B cell (primary cell): Measurements from ENCODE around the gene ANKRD24. TPM values are rescaled to one million over a fixed set of nuclear protein-coding genes. Genes with fewer than 3 reads are reported as not detected.
"Not testable (repeated sequence)": the region's sequence is repeated elsewhere in the genome, so short reads cannot be mapped to it uniquely, and the experiment has no call there.

Source experiments
- ATAC-seq: fragments of 200-7000 bp; cut with Tn5 transposase; one replicate; pipeline ENCODE4 v1.10.0; 2021; ENCODE audit warnings: low read depth, mild to moderate bottlenecking, moderate number of reproducible peaks, moderate library complexity
- CTCF ChIA-PET: fragments of 350-600 bp; sonication (Branson Sonifier 250); formaldehyde crosslinking; loops from one replicate; lab custom pipeline; 2021; ENCODE audit warnings: antibody characterized with exemption, inconsistent platforms; lab: Charles Lee
- POLR2A ChIA-PET: fragments of 350-600 bp; sonication (Branson Sonifier 250); formaldehyde crosslinking; loops from one replicate; lab custom pipeline; 2021; ENCODE audit warnings: antibody characterized with exemption; lab: Charles Lee
- DNase-seq: peaks from one replicate; pipeline ENCODE4 v3.0.0; 2013
- H2AFZ ChIP-seq: 2 replicates; pipeline ENCODE4 v1.6.1; 2012; ENCODE audit warnings: mild to moderate bottlenecking, low read depth, low read length; ENCODE audit not compliant: insufficient read depth, poor library complexity, severe bottlenecking
- H3K27ac ChIP-seq, 2 donors: 1 replicate in 1 of 2; 2 replicates in 1 of 2; pipeline ENCODE4 v1.5.1; 2012 to 2013; ENCODE audit warnings: low read length in 2 of 2, mild to moderate bottlenecking in 2 of 2, moderate library complexity in 1 of 2
- H3K27me3 ChIP-seq, 4 experiments: fragments of 200-600 bp in 1 of 4; sonication (generic) in 1 of 4; replicated peaks in 1 of 4; 1 replicate in 2 of 4; 2 replicates in 2 of 4; pipeline versions ENCODE4 v1.6.1 to v1.7.0; 2013 to 2016; ENCODE audit warnings: low read length in 3 of 4, mild to moderate bottlenecking in 2 of 4, mixed read lengths in 1 of 4, moderate library complexity in 1 of 4; ENCODE audit not compliant: insufficient read depth in 4 of 4, control insufficient read depth in 3 of 4; ENCODE audit errors: control extremely low read depth in 1 of 4
- H3K36me3 ChIP-seq, 2 experiments: replicated peaks in 1 of 2; 1 replicate in 1 of 2; 2 replicates in 1 of 2; pipeline versions ENCODE4 v1.6.1 to v1.7.1; 2013; ENCODE audit warnings: low read length in 1 of 2; ENCODE audit not compliant: insufficient read depth in 2 of 2, control insufficient read depth in 1 of 2; ENCODE audit errors: control extremely low read depth in 1 of 2, extremely low read depth in 1 of 2
- H3K4me1 ChIP-seq, 2 donors: fragments of 200-600 bp in 1 of 2; sonication (generic) in 1 of 2; 1 replicate in 1 of 2; 2 replicates in 1 of 2; pipeline versions ENCODE4 v1.5.1 to v1.6.1; 2013 to 2017; ENCODE audit warnings: low read length in 2 of 2; ENCODE audit not compliant: control insufficient read depth in 2 of 2, insufficient read depth in 2 of 2
- H3K4me2 ChIP-seq: replicated peaks from 2 replicates; pipeline ENCODE3; 2012; ENCODE audit warnings: mild to moderate bottlenecking, low read depth, low read length; ENCODE audit not compliant: poor library complexity, severe bottlenecking
- H3K4me3 ChIP-seq, 5 experiments: fragments of 200-600 bp in 1 of 5; sonication (generic) in 1 of 5; 1 replicate in 3 of 5; 2 replicates in 2 of 5; pipeline versions ENCODE4 v1.5.1 to v1.7.0; 2011 to 2016; ENCODE audit warnings: low read length in 4 of 5, mild to moderate bottlenecking in 4 of 5, low read depth in 2 of 5, control low read depth in 1 of 5, moderate library complexity in 1 of 5; ENCODE audit not compliant: insufficient read depth in 1 of 5; ENCODE audit errors: control extremely low read depth in 1 of 5, extremely low read depth in 1 of 5
- H3K79me2 ChIP-seq: fragments of 200-600 bp; sonication (generic); one replicate; pipeline ENCODE4 v1.6.0; 2016; ENCODE audit warnings: low read length; ENCODE audit not compliant: control insufficient read depth, insufficient read depth
- H3K9ac ChIP-seq: fragments of 200-600 bp; sonication (generic); 2 replicates; pipeline ENCODE4 v1.6.1; 2017; ENCODE audit warnings: mild to moderate bottlenecking, low read length, moderate library complexity
- H3K9me3 ChIP-seq, 3 donors: one replicate each; pipeline versions ENCODE4 v1.6.1 to v1.7.1; 2013; ENCODE audit warnings: low read length in 2 of 3; ENCODE audit not compliant: control insufficient read depth in 2 of 3, insufficient read depth in 1 of 3; ENCODE audit errors: control extremely low read depth in 1 of 3
- H4K20me1 ChIP-seq: 2 replicates; pipeline ENCODE4 v1.6.0; 2012; ENCODE audit warnings: mild to moderate bottlenecking, low read length; ENCODE audit not compliant: insufficient read depth, control insufficient read depth, poor library complexity, severe bottlenecking
- H3K27ac Mint-ChIP-seq: one replicate; pipeline ENCODE4 v1.8.0; 2021; ENCODE audit warnings: mixed read lengths
- H3K27me3 Mint-ChIP-seq: one replicate; pipeline ENCODE4 v1.8.0; 2021; ENCODE audit warnings: mixed read lengths
- H3K4me1 Mint-ChIP-seq: one replicate; pipeline ENCODE4 v1.8.0; 2021; ENCODE audit warnings: mixed read lengths
- H3K4me3 Mint-ChIP-seq: one replicate; pipeline ENCODE4 v1.8.0; 2021; ENCODE audit warnings: mixed read lengths
- H3K9me3 Mint-ChIP-seq: one replicate; pipeline ENCODE4 v1.8.0; 2022; ENCODE audit warnings: mixed read lengths; ENCODE audit not compliant: insufficient read depth
- EZH2 ChIP-seq: IDR thresholded peaks from 2 replicates; pipeline ENCODE4 v1.6.1; 2012; ENCODE audit warnings: borderline replicate concordance, low read depth, mild to moderate bottlenecking, moderate library complexity, low read length; ENCODE audit not compliant: insufficient read depth, poor library complexity, severe bottlenecking
- WGBS: methylation state at CpG from one replicate; pipeline ENCODE4 v1.1.5; 2013; ENCODE audit warnings: missing lambda C conversion rate; ENCODE audit not compliant: insufficient coverage; 5-methylcytosine and 5-hydroxymethylcytosine counted together
- intact Hi-C: fragments of 100-400 bp; cut with micrococcal nuclease; formaldehyde crosslinking; loops from one replicate; pipeline ENCODE4 v1.10.0; 2022
- polyA plus RNA-seq: library from polyadenylated mRNA; depleted of rRNA; stranded (reverse); fragments of >200 nt; gene quantifications from 2 replicates; pipeline ENCODE4 v1.2.3, GENCODE V29; 2012
- total RNA-seq, 2 donors: library from RNA; stranded (reverse); fragments of 120-200 nt in 1 of 2; gene quantifications; 1 replicate in 1 of 2; 2 replicates in 1 of 2; pipeline versions ENCODE4 v1.2.3 to v1.2.4, GENCODE V29; 2013 to 2022
- TF ChIP-seq, protein P1 (sequence below): fragments of 200-600 bp; IDR thresholded peaks from one replicate; pipeline ENCODE4 v1.8.0; 2022; ENCODE audit warnings: antibody characterized with exemption, mild to moderate bottlenecking

ANKRD24 gene
- total and polyA plus RNA-seq, 2 donors (not counting 1 experiment from before 2014, with no cell fraction given), result 0.37 to 1.5 TPM

GRCh38 chr19:4142916-4143315 is 39.6 kb upstream of the ANKRD24 start:
- H3K4me3 ChIP-seq, H3K4me1 ChIP-seq, H3K4me1 Mint-ChIP-seq, H3K36me3 ChIP-seq, intact Hi-C loops, DNase-seq, H3K27ac ChIP-seq, H3K4me3 Mint-ChIP-seq, H4K20me1 ChIP-seq, H3K9me3 ChIP-seq, H3K9me3 Mint-ChIP-seq, ATAC-seq, H2AFZ ChIP-seq, H3K4me2 ChIP-seq, H3K27me3 Mint-ChIP-seq, H3K27ac Mint-ChIP-seq, H3K9ac ChIP-seq: not testable (repeated sequence)
- Histone ChIP-seq H3K79me2 (peaks cover 12% of the 10 kb centered on the region), H3K27me3 (peaks cover 0 to 11% (median 4%) of the 10 kb centered on the region in 4 experiments)
- 100% methylated on average over 1 of the region's 1 CpG for WGBS
- CTCF ChIA-PET, result interaction anchor here (0.9 kb wide), 2 partner anchors 158 to 159 kb away, joined by 3 read pairs; partner anchors contain the start of gene EEF2
- POLR2A ChIA-PET, result interaction anchor here (0.6 kb wide), 1 partner anchor 131 kb away, joined by 3 read pairs; no protein-coding TSS in a partner anchor

GRCh38 chr19:4144666-4145249 is 37.7 kb upstream of the ANKRD24 start:
- ATAC-seq (no peak), DNase-seq (no peak)
- 0% methylated on average over 1 of the region's 7 CpGs for WGBS
- peaks cover 0 to 14% (median 4%) of the 10 kb centered on the region in 4 experiments for H3K27me3 ChIP-seq
- H3K4me3 Mint-ChIP-seq, result no peak overlapping the region
- H3K4me2 ChIP-seq, result no peak overlapping the region
- TF ChIP-seq EZH2, result no peak
- TF ChIP-seq, protein P1, sequence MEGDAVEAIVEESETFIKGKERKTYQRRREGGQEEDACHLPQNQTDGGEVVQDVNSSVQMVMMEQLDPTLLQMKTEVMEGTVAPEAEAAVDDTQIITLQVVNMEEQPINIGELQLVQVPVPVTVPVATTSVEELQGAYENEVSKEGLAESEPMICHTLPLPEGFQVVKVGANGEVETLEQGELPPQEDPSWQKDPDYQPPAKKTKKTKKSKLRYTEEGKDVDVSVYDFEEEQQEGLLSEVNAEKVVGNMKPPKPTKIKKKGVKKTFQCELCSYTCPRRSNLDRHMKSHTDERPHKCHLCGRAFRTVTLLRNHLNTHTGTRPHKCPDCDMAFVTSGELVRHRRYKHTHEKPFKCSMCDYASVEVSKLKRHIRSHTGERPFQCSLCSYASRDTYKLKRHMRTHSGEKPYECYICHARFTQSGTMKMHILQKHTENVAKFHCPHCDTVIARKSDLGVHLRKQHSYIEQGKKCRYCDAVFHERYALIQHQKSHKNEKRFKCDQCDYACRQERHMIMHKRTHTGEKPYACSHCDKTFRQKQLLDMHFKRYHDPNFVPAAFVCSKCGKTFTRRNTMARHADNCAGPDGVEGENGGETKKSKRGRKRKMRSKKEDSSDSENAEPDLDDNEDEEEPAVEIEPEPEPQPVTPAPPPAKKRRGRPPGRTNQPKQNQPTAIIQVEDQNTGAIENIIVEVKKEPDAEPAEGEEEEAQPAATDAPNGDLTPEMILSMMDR, result no peak
- H3K79me2 ChIP-seq, result peaks cover 8% of the 10 kb centered on the region
- ChIA-PET POLR2A (no interaction called here), CTCF (no interaction called here)
- no peaks in the 10 kb centered on the region for H4K20me1 ChIP-seq
- H3K9ac ChIP-seq, result no peak overlapping the region
- H2AFZ ChIP-seq, result no peak overlapping the region
- no peak overlapping the region for H3K4me3 ChIP-seq
- no peaks in the 10 kb centered on the region for H3K9me3 ChIP-seq
- H3K4me1 Mint-ChIP-seq, result peaks cover 5% of the 10 kb centered on the region
- intact Hi-C loops, result no loop called here
- H3K27me3 Mint-ChIP-seq, result peaks cover 16% of the 10 kb centered on the region
- H3K36me3 ChIP-seq, result no peaks in the 10 kb centered on the region
- H3K9me3 Mint-ChIP-seq, result no peaks in the 10 kb centered on the region
- peaks cover 4 to 8% of the 10 kb centered on the region in 2 donors for H3K4me1 ChIP-seq
- no peak overlapping the region for H3K27ac ChIP-seq
- no peak overlapping the region for H3K27ac Mint-ChIP-seq
